ENCODE data around the gene BLMH.
"Not testable (repeated sequence)": the region's sequence is repeated elsewhere in the genome, so short reads cannot be mapped to it uniquely, and the experiment has no call there.

The BLMH gene

DNA sequence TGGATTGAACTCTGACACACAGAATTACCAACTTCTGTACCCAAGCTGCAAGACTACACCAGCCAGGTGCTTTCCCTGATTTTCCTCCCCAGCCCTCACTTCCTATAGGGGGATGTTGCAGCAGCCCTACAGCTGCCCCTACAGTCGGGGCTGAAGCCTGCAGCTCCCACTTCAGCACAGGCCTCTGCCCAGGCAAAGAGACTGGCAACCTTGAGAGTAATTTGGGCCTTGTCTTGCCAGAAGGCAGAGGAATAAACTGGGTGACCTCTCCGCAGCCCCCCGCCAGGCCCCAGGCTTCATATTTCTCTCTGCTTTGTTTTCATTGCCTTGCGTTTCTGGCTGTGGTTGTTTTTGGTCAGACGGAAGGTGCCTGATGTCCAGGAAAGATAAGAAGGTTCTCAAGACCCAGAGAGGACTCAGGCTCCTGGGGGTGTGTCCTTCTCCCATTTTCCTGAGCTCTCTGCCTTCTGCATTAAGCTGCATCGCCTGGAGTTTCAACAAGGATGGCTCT lies 88.2 kb downstream of the BLMH start:
- Histone ChIP-seq H3K4me1 (ENCODE audit: control insufficient read depth, low read length) (no peaks in the 10 kb centered on the region), H3K27me3 (ENCODE audit: control insufficient read depth, low read length) (peaks cover 15% of the 10 kb centered on the region), H3F3A (ENCODE audit: control insufficient read depth, insufficient read depth) (no peaks in the 10 kb centered on the region), H3K4me3 (ENCODE audit: low read length) (no peak overlapping the region), H3K36me3 (ENCODE audit: control insufficient read depth, low read length) (no peaks in the 10 kb centered on the region), H3K9me3 (ENCODE audit: control insufficient read depth, insufficient read depth, low read length) (no peaks in the 10 kb centered on the region), H3K9me2 (replicated peaks; ENCODE audit: control insufficient read depth, low read length) (no peaks in the 10 kb centered on the region), H3K79me2 (ENCODE audit: control insufficient read depth, low read length) (no peaks in the 10 kb centered on the region), H4K20me1 (ENCODE audit: control insufficient read depth, insufficient read depth, low read depth, low read length) (no peaks in the 10 kb centered on the region), H3K27ac (ENCODE audit: low read depth, low read length) (no peak overlapping the region), H3K4me2 (ENCODE audit: low read length) (no peak overlapping the region)
- TF ChIP-seq CTCF (IDR thresholded peaks at IDR 0.05; ENCODE audit: low read depth, low read length, poor library complexity, severe bottlenecking) (no peak), EZH2phosphoT487 (IDR thresholded peaks at IDR 0.05; ENCODE audit: borderline replicate concordance, low read length) (no peak)

DNA sequence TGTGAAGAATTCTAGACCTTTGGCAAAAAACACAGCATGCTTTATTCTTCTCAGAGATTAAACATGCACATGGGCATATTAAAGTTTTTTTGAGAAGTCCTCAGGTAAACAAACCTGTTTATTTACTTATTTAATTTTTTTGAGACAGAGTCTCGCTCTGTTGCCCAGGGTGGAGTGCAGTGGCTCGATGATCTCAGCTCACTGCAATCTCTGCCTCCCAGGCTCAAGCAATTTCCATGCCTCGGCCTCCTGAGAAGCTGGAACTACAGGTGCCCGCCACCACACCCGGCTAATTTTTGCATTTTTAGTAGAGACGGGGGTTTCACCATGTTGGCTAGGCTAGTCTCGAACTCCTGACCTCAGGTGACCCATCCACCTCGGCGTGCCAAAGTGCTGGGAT lies 91.1 kb downstream of the BLMH start:
- not testable (repeated sequence) for H3K4me1 ChIP-seq (ENCODE audit: control insufficient read depth, low read length); H3K36me3 ChIP-seq (ENCODE audit: control insufficient read depth, low read length); H4K20me1 ChIP-seq (ENCODE audit: control insufficient read depth, insufficient read depth, low read depth, low read length); H3K9me2 ChIP-seq (replicated peaks; ENCODE audit: control insufficient read depth, low read length); H3K4me2 ChIP-seq (ENCODE audit: low read length); H3K9me3 ChIP-seq (ENCODE audit: control insufficient read depth, insufficient read depth, low read length); H3F3A ChIP-seq (ENCODE audit: control insufficient read depth, insufficient read depth); H3K27ac ChIP-seq (ENCODE audit: low read depth, low read length); H3K4me3 ChIP-seq (ENCODE audit: low read length); H3K79me2 ChIP-seq (ENCODE audit: control insufficient read depth, low read length); H3K27me3 ChIP-seq (ENCODE audit: control insufficient read depth, low read length)

GRCh38 chr17:30200106-30200505 lies 91.6 kb downstream of the BLMH start:
- TF ChIP-seq CTCF (IDR thresholded peaks at IDR 0.05; ENCODE audit: low read depth, low read length, poor library complexity, severe bottlenecking): no peak

DNA sequence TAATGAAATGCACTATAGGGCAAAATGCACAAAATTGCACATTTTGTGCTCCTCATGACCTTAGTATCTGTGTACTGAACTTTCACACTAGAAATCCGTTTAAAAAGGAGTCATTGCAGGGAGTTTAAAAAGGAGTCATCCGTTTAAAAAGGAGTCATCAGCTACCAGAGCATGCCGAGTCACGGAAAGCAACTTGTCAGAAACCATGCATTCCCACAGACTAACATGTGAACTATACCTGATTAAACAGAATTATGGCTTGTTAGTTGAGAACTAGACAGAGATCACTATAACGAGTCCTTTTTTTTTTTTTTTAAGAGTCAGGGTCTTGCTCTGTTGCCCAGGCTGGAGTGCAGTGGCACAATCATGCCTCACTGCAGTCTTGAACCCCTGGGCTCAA lies 92.1 kb downstream of the BLMH start:
- Histone ChIP-seq H3K9me3 (ENCODE audit: control insufficient read depth, insufficient read depth, low read length) (no peaks in the 10 kb centered on the region), H3K79me2 (ENCODE audit: control insufficient read depth, low read length) (no peaks in the 10 kb centered on the region), H4K20me1 (ENCODE audit: control insufficient read depth, insufficient read depth, low read depth, low read length) (no peaks in the 10 kb centered on the region), H3K9me2 (replicated peaks; ENCODE audit: control insufficient read depth, low read length) (no peaks in the 10 kb centered on the region), H3K4me2 (ENCODE audit: low read length) (no peak overlapping the region), H3F3A (ENCODE audit: control insufficient read depth, insufficient read depth) (no peaks in the 10 kb centered on the region), H3K27me3 (ENCODE audit: control insufficient read depth, low read length) (peaks cover 6% of the 10 kb centered on the region; the same call in 1 of the 2 replicates), H3K27ac (ENCODE audit: low read depth, low read length) (no peak overlapping the region), H3K4me3 (ENCODE audit: low read length) (no peak overlapping the region), H3K4me1 (ENCODE audit: control insufficient read depth, low read length) (no peaks in the 10 kb centered on the region), H3K36me3 (ENCODE audit: control insufficient read depth, low read length) (no peaks in the 10 kb centered on the region)
- TF ChIP-seq EZH2phosphoT487 (IDR thresholded peaks at IDR 0.05; ENCODE audit: borderline replicate concordance, low read length): no peak
- no peak for TF ChIP-seq CTCF (IDR thresholded peaks at IDR 0.05; ENCODE audit: low read depth, low read length, poor library complexity, severe bottlenecking)

More at GRCh38 chr17:30200106-30200505, 91.6 kb downstream of the BLMH start:
- no peaks in the 10 kb centered on the region for H4K20me1 ChIP-seq (ENCODE audit: control insufficient read depth, insufficient read depth, low read depth, low read length)
- H3K9me2 ChIP-seq (replicated peaks; ENCODE audit: control insufficient read depth, low read length): no peaks in the 10 kb centered on the region
- peaks cover 3% of the 10 kb centered on the region; the same call in 1 of the 2 replicates for H3K27me3 ChIP-seq (ENCODE audit: control insufficient read depth, low read length)
- no peaks in the 10 kb centered on the region for H3F3A ChIP-seq (ENCODE audit: control insufficient read depth, insufficient read depth)
- H3K79me2 ChIP-seq (ENCODE audit: control insufficient read depth, low read length): no peaks in the 10 kb centered on the region
- no peaks in the 10 kb centered on the region for H3K9me3 ChIP-seq (ENCODE audit: control insufficient read depth, insufficient read depth, low read length)
- H3K36me3 ChIP-seq (ENCODE audit: control insufficient read depth, low read length): no peaks in the 10 kb centered on the region
- no peak overlapping the region for H3K4me3 ChIP-seq (ENCODE audit: low read length)
- no peak overlapping the region for H3K4me2 ChIP-seq (ENCODE audit: low read length)
- no peaks in the 10 kb centered on the region for H3K4me1 ChIP-seq (ENCODE audit: control insufficient read depth, low read length)
- H3K27ac ChIP-seq (ENCODE audit: low read depth, low read length): no peak overlapping the region

Data from DOHH2 (cell line).